CMK (cell line): ENCODE results near the gene KCNK5.

Source experiments
- DNase-seq: peaks from one replicate; pipeline ENCODE4 v3.0.0-alpha.2; 2010; ENCODE audit warnings: low read depth

Gene KCNK5

GRCh38 chr6:39240155-39240757 is 11.0 kb upstream of the KCNK5 start:
- DNase-seq = no peak

GRCh38 chr6:39239527-39240154 is 10.4 kb upstream of the KCNK5 start:
- DNase-seq = no peak

GRCh38 chr6:39236742-39237141 is 7.5 kb upstream of the KCNK5 start:
- DNase-seq = no peak

- no peak for DNase-seq
These were observed 4.1 kb upstream of the KCNK5 start for GRCh38 chr6:39233333-39233732.

GRCh38 chr6:39231521-39232243 is 2.4 kb upstream of the KCNK5 start:
- no peak for DNase-seq

GRCh38 chr6:39230654-39231035 is 1.4 kb upstream of the KCNK5 start:
- no peak for DNase-seq

GRCh38 chr6:39228111-39228971 is 934 bp downstream of the KCNK5 start:
- DNase-seq = peak; percentile 57

- no peak for DNase-seq
These were observed 1.8 kb downstream of the KCNK5 start for GRCh38 chr6:39227476-39227875.

GRCh38 chr6:39226639-39227329 is 2.5 kb downstream of the KCNK5 start:
- DNase-seq = no peak

- no peak for DNase-seq
These were observed 3.3 kb downstream of the KCNK5 start for GRCh38 chr6:39225946-39226437.

- no peak for DNase-seq
These were observed 3.7 kb downstream of the KCNK5 start for GRCh38 chr6:39225543-39225942.

GRCh38 chr6:39224523-39225182 is 4.6 kb downstream of the KCNK5 start:
- DNase-seq = no peak

- no peak for DNase-seq
These were observed 5.3 kb downstream of the KCNK5 start for GRCh38 chr6:39224011-39224410.

- no peak for DNase-seq
These were observed 5.7 kb downstream of the KCNK5 start for GRCh38 chr6:39223555-39223954.

- DNase-seq = no peak
These were observed 6.2 kb downstream of the KCNK5 start for GRCh38 chr6:39223061-39223460.

- peak; percentile 49 for DNase-seq
These were observed 7.3 kb downstream of the KCNK5 start for GRCh38 chr6:39221779-39222641.

GRCh38 chr6:39221115-39221514 is 8.2 kb downstream of the KCNK5 start:
- no peak for DNase-seq

- DNase-seq = no peak
These were observed 10.3 kb downstream of the KCNK5 start for GRCh38 chr6:39218868-39219567.

- DNase-seq = no peak
These were observed 12.0 kb downstream of the KCNK5 start for GRCh38 chr6:39217177-39217864.
